Stomach (tissue), 4 donors: ENCODE measurements around the gene CCL26.

Source experiments
- CTCF ChIP-seq, 7 experiments: fragments of 450-650 bp in 4 of 7; fragments of 200-600 bp in 3 of 7; sonication (generic) in 3 of 7; IDR thresholded peaks; one replicate each; pipeline ENCODE4 v1.5.1; 2016 to 2019; ENCODE audit warnings: antibody characterized with exemption in 7 of 7, control low read depth in 2 of 7, mild to moderate bottlenecking in 1 of 7
- EP300 ChIP-seq: sonication (generic); formaldehyde crosslinking; IDR thresholded peaks from one replicate; pipeline ENCODE4 v1.6.1; 2017; ENCODE audit warnings: antibody characterized with exemption
- POLR2A ChIP-seq, 4 donors: fragments of 450-650 bp; IDR thresholded peaks; one replicate each; pipeline ENCODE4 v1.6.1; 2016; ENCODE audit warnings: antibody characterized with exemption in 4 of 4, control low read depth in 2 of 4, mild to moderate bottlenecking in 1 of 4, moderate library complexity in 1 of 4
- POLR2AphosphoS5 ChIP-seq, 3 donors: sonication (generic); formaldehyde crosslinking; IDR thresholded peaks; one replicate each; pipeline ENCODE4 v1.6.1; 2016; ENCODE audit warnings: antibody characterized with exemption in 3 of 3

- TF ChIP-seq CTCF (IDR thresholded peaks at IDR 0.05) (no peak), EP300 (no peak), POLR2AphosphoS5 (IDR thresholded peaks at IDR 0.05) (no peak), POLR2A (IDR thresholded peaks at IDR 0.05) (no peak)
Measured at GRCh38 chr7:75818472-75818871, 46.5 kb upstream of the CCL26 start.
